Airway epithelial cell (primary cell): ENCODE results near the gene SLC45A2. TPM values are rescaled to one million over a fixed set of nuclear protein-coding genes. Genes with fewer than 3 reads are reported as not detected.

Source experiments
- total RNA-seq: library from RNA; depleted of rRNA; stranded (reverse); fragments of >200 nt; gene quantifications from 2 replicates; pipeline ENCODE4 v1.2.3, GENCODE V29; 2015

Gene SLC45A2
- total RNA-seq = not detected in 2 replicates

DNA sequence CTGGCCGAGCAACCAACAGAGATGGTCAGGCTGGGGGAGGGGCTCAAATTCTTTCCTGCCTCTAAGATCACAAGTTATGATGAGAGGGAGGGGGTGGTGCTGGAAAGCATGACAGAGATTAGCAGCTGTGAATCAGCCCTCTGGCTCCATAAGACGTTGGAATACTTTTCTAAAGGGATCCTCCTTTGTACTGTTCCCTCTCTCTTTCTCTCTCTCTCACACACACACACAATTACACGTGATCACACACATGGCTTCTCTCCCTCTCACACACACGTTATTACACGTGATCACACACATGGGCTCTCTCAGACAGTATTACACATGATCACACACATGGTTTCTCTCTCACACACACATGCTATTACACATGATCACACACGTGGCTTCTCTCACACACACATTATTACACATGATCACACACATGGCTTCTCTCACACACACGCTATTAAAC lies at the start of gene SLC45A2:
TSS of gene SLC45A2 (minus strand) at position 23 of the 454 bp plus-strand sequence. CDS start 110 bp downstream, outside the sequence.

DNA sequence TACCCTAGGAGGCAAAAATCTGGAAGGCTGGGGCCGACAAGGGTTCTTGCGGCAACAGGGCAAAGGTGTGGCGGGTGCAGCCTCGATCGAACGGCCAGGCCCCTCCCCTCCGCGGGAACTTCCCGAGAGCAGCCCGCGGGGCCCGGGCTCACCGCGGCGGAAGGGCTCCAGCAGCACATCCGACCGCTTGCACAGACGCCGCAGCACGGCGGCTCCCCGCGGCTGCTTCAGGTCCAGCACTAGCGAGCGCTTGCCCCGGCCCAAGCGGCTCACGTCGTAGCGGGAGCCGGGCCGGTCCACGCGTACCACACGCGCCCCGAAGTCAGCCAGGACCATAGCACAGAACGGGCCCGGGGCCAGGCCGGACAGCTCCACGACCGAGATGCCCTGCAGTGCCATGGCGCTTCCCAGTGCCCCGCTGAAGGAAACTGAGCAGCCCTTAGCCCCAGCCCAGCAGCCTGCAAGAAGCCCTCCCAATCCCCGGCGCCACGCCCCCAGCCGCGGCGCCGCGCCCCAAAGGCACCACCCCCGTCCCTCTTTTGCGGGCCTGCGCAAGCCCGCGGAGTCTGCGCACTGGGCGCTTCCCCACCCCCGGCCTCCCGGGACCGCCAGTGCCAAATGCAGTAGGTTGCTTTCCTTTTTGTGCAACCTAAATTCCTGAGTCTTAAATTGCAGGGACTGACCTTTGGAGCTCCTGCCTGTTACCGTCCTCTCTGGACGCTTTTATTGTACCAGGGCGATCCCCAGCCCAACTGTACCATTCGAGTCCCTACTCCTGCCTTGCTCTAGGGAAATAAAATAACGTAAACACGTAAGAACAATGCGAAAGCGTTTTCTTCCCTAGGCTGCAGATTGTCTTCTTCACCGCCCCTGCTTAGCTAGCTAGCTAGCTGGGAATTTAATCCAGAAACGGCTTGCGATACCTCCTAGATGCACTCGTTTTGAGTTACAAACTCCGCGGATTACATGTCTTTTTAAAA lies 23.4 kb upstream of the SLC45A2 start, which contains the start of gene AMACR:
TSS of gene AMACR (minus strand) at position 430 of the 980 bp plus-strand sequence. CDS start at position 399, 31 bp downstream.

GRCh38 chr5:33936381-33937016 lies 48.0 kb downstream of the SLC45A2 start, which contains the start of gene RXFP3:
TSS of gene RXFP3 (plus strand) at chr5:33936386. CDS start at chr5:33936741, 355 bp downstream.

Other genes with a start within 250 kb of the SLC45A2 start
- 1.6 and 2.5 TPM in 2 replicates for gene ADAMTS12, start 92.7 kb downstream of the SLC45A2 start, total RNA-seq
- gene RXFP3, start 48.3 kb downstream of the SLC45A2 start, total RNA-seq = not detected in 2 replicates
- gene AMACR, start 23.4 kb upstream of the SLC45A2 start, total RNA-seq = 8.5 and 9.9 TPM in 2 replicates
- gene C1QTNF3, start 58.5 kb upstream of the SLC45A2 start, total RNA-seq = 0.92 and 2.9 TPM in 2 replicates